ENCODE measurements around the gene NR2C1.

The NR2C1 gene

GRCh38 chr12:94983321-94983720 is 90.1 kb downstream of the NR2C1 start:
- H3K4me3 ChIP-seq (ENCODE audit: low read depth, low read length) = no peak overlapping the region
- no peak for TF ChIP-seq MAX (IDR thresholded peaks at IDR 0.05; ENCODE audit: low read depth, low read length)
- no peak for TF ChIP-seq MYC (IDR thresholded peaks at IDR 0.05; ENCODE audit: low read depth, low read length)
- no peak for TF ChIP-seq CTCF (IDR thresholded peaks at IDR 0.05; ENCODE audit: low read depth, low read length)
- no peak for TF ChIP-seq POLR2A (IDR thresholded peaks at IDR 0.05; ENCODE audit: extremely low read depth, insufficient read length)
- DNase-seq (ENCODE audit: low read depth) = no peak

DNA sequence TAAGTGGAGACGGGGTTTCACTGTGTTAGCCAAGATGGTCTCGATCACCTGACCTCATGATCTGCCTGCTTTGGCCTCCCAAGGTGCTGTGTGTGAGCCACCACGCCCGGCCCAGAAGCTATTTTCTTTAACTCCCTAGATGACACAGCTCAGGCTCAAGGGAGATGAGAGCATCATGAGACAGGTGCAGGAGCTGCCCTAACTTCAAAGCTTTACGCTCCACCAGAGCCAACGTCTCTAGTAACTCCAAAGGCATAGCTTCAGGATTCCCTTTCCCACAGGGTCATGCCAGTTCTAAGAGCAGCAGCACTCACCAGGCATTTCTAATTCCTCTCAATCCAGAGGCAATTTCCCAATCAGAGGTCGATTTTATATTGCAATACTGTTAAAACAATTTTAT is 91.0 kb downstream of the NR2C1 start:
- TF ChIP-seq MAX (IDR thresholded peaks at IDR 0.05; ENCODE audit: low read depth, low read length) (no peak), MYC (IDR thresholded peaks at IDR 0.05; ENCODE audit: low read depth, low read length) (no peak), CTCF (IDR thresholded peaks at IDR 0.05; ENCODE audit: low read depth, low read length) (no peak), POLR2A (IDR thresholded peaks at IDR 0.05; ENCODE audit: extremely low read depth, insufficient read length) (no peak)
- no peak overlapping the region for H3K4me3 ChIP-seq (ENCODE audit: low read depth, low read length)
- DNase-seq (ENCODE audit: low read depth) = no peak

DNA sequence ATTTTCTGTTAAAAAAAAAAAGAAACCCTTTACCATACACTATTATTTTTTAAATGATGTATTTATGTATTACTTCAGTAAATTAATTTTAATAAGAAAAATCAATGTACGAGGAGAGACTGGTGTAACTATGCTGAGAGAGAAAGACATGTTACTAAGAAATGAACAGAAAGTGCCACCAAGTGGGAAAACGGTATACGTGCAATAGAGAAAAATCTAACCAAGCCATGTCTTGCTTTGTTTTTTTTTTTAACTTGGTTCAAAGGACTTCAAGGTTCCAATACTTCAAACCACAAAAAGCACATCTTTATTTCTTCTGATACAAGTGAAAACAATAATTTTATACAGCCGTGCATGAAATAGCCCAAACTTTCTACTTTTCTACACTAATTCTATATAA is 92.8 kb downstream of the NR2C1 start:
- no peak overlapping the region for H3K4me3 ChIP-seq (ENCODE audit: low read depth, low read length)
- TF ChIP-seq CTCF (IDR thresholded peaks at IDR 0.05; ENCODE audit: low read depth, low read length) (peak; percentile 20), POLR2A (IDR thresholded peaks at IDR 0.05; ENCODE audit: extremely low read depth, insufficient read length) (no peak), MYC (IDR thresholded peaks at IDR 0.05; ENCODE audit: low read depth, low read length) (0 out of 2 replicates have a peak, but pooled peaks have one; percentile 20), MAX (IDR thresholded peaks at IDR 0.05; ENCODE audit: low read depth, low read length) (no peak)
- peak; percentile 45 for DNase-seq (ENCODE audit: low read depth)

DNA sequence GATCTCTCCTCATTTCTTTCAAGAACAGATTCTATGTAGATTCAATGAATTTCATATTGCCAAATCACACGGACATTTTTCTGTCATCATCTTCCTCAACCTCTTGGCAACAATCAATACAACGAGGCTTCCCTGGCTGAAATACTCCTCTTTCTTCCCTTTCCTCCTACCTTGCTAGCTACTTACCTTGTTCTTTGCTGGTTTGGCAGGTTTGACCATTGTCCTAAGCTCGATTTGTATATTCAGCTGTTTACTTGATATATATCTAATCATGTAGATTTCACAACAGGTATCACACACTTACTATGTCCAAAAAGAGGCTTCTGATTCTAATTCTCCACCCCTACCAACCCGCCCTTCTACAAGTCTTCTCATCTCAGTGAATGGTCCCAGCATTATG is 93.5 kb downstream of the NR2C1 start:
- no peak for DNase-seq (ENCODE audit: low read depth)
- TF ChIP-seq POLR2A (IDR thresholded peaks at IDR 0.05; ENCODE audit: extremely low read depth, insufficient read length) = no peak
- TF ChIP-seq MAX (IDR thresholded peaks at IDR 0.05; ENCODE audit: low read depth, low read length) = no peak
- TF ChIP-seq MYC (IDR thresholded peaks at IDR 0.05; ENCODE audit: low read depth, low read length) = no peak
- TF ChIP-seq CTCF (IDR thresholded peaks at IDR 0.05; ENCODE audit: low read depth, low read length) = no peak
- H3K4me3 ChIP-seq (ENCODE audit: low read depth, low read length) = no peak overlapping the region

- TF ChIP-seq MAX (IDR thresholded peaks at IDR 0.05; ENCODE audit: low read depth, low read length) = no peak
- TF ChIP-seq MYC (IDR thresholded peaks at IDR 0.05; ENCODE audit: low read depth, low read length) = no peak
- no peak for TF ChIP-seq POLR2A (IDR thresholded peaks at IDR 0.05; ENCODE audit: extremely low read depth, insufficient read length)
- no peak for TF ChIP-seq CTCF (IDR thresholded peaks at IDR 0.05; ENCODE audit: low read depth, low read length)
- H3K4me3 ChIP-seq (ENCODE audit: low read depth, low read length) = no peak overlapping the region
- no peak for DNase-seq (ENCODE audit: low read depth)
Measured at GRCh38 chr12:94977766-94978468, 95.5 kb downstream of the NR2C1 start.

All from NB4 (cell line).